Measurements from ENCODE around the gene MAP2K3. TPM values are rescaled to one million over a fixed set of nuclear protein-coding genes. Genes with fewer than 3 reads are reported as not detected.

Gene MAP2K3
- total RNA-seq, 1 donor from 2014 or later: 149 TPM

Other genes starting within 250 kb of the MAP2K3 start
- 147 and 167 TPM in 2 replicates for gene USP22, start 241.7 kb upstream of the MAP2K3 start, total RNA-seq
- 17.7 and 19.4 TPM in 2 replicates for gene DHRS7B, start 157.7 kb upstream of the MAP2K3 start, total RNA-seq
- 27.1 and 30.5 TPM in 2 replicates for gene TMEM11, start 70.5 kb upstream of the MAP2K3 start, total RNA-seq
- 1.4 and 1.6 TPM in 2 replicates for gene NATD1, start 31.3 kb upstream of the MAP2K3 start, total RNA-seq
- gene KCNJ12, start 91.6 kb downstream of the MAP2K3 start, total RNA-seq: not detected in 2 replicates